NCI-H187 treated with DMSO at 0.1 percent for 48 hours (cell line): ENCODE data around the gene PLPP2.

Experiments used
- DNase-seq: peaks from one replicate; lab custom pipeline; 2025; lab: John Stamatoyannopoulos, UW

PLPP2 gene

GRCh38 chr19:292951-293350, 1.7 kb upstream of the PLPP2 start:
- no peak for DNase-seq

GRCh38 chr19:292281-292884, 1.2 kb upstream of the PLPP2 start:
- DNase-seq, result no peak

- DNase-seq, result no peak
These were observed 518 bp upstream of the PLPP2 start for GRCh38 chr19:291561-292280.

- DNase-seq, result no peak
These were observed 714 bp downstream of the PLPP2 start for GRCh38 chr19:290372-291005.

- DNase-seq, result no peak
These were observed 1.4 kb downstream of the PLPP2 start for GRCh38 chr19:289651-290371.

- DNase-seq, result no peak
These were observed 2.3 kb downstream of the PLPP2 start for GRCh38 chr19:288911-289310.

- no peak for DNase-seq
These were observed 3.8 kb downstream of the PLPP2 start for GRCh38 chr19:287381-287871.

GRCh38 chr19:283395-283794, 7.8 kb downstream of the PLPP2 start:
- DNase-seq, result no peak

- DNase-seq, result no peak
These were observed 8.7 kb downstream of the PLPP2 start for GRCh38 chr19:282501-282900.

GRCh38 chr19:281992-282391, 9.2 kb downstream of the PLPP2 start:
- DNase-seq, result no peak

- no peak for DNase-seq
These were observed 9.9 kb downstream of the PLPP2 start for GRCh38 chr19:281156-281853.

GRCh38 chr19:280541-281009, 10.6 kb downstream of the PLPP2 start:
- DNase-seq, result peak; percentile 46

- no peak for DNase-seq
These were observed 11.5 kb downstream of the PLPP2 start for GRCh38 chr19:279656-280055.

- DNase-seq, result no peak
These were observed 12.0 kb downstream of the PLPP2 start for GRCh38 chr19:279231-279630.

GRCh38 chr19:277581-278165, 13.5 kb downstream of the PLPP2 start:
- DNase-seq, result no peak

GRCh38 chr19:277131-277530, 14.1 kb downstream of the PLPP2 start:
- no peak for DNase-seq

GRCh38 chr19:275958-276646, 15.1 kb downstream of the PLPP2 start:
- no peak for DNase-seq

- no peak for DNase-seq
These were observed 16.2 kb downstream of the PLPP2 start for GRCh38 chr19:275000-275399.

GRCh38 chr19:273393-273792, 17.8 kb downstream of the PLPP2 start:
- DNase-seq, result no peak

GRCh38 chr19:271856-272255, 19.3 kb downstream of the PLPP2 start:
- no peak for DNase-seq
